GM18873 (cell line): Measurements from ENCODE around the gene LRRC1.

Source experiments
- ATAC-seq: cut with Tn5 transposase; IDR thresholded peaks from one replicate; pipeline ENCODE4 v1.9.1; 2021; ENCODE audit warnings: mild to moderate bottlenecking, moderate library complexity, moderate number of reproducible peaks; ENCODE audit not compliant: unreplicated experiment, low FRiP score

Gene LRRC1

DNA sequence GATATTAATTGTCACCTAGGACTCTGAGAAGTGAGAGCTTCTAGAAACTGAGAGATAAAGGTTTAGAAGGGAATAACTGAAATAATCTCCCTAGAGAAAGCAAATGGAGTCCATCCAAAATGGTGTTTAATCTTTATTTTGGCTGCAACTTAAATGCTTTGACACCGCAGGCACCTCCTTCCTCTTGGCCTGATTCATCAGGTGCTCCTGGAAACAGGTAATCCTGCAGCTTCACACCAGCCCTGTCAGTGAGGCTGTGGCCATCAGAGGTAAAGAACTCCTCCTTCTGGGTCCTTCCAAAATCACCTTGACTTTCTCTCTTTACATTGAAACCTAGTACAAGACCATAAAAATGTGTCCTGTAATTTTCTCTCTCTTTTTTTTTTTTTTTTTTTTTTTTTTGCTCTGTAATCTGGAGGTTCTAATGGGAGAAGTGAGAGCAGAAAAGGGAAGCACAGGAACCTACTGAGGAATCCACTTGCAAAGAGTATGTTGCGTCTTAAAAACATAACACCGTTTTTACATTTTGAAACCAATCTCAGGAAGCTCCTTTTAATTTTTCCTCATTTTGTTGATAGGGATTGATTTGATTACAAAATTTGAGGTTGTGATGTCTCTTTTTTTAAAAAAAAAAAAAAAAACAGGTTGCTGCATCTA is 124.2 kb downstream of the LRRC1 start:
- no peak for ATAC-seq

DNA sequence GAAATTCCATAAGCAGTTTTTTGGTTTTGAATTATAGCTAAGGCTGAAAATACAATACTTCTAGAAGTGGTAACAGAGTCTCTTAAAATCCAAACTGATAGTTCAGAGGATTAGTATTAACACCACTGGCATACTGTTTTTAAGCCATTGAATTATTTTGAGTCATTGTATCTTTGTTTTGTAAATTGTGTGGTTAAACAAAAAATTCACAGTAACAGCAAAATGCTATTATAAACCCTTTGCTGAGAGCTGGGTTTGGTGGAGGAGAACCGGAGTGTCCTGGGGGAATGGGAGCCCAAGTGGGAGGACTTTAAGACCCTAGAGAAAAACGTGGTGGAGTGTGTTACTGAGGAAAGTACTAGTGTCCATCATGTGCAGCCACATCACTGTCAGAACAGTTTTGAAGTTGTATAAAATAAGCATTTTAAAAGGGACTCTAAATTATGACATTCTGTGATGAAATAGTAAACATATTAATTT is 125.1 kb downstream of the LRRC1 start:
- ATAC-seq, result no peak

DNA sequence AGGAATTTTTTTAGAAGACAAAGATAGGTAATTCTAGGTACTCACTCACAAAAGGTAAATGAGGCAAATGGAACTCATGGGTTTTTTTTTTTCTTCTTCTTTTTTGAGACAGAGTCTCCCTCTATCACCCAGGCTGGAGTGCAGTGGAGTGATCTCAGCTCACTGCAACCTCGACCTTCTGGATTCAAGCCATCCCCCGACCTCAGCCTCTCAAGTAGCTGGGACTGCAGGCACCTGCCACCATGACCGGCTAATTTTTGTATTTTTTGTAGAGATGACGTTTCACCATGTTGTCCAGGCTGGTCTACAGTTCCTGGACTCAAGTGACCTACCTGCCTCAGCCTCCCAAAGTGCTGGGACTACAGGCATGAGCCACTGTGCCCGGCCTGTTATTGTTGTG is 126.1 kb downstream of the LRRC1 start:
- no peak for ATAC-seq

DNA sequence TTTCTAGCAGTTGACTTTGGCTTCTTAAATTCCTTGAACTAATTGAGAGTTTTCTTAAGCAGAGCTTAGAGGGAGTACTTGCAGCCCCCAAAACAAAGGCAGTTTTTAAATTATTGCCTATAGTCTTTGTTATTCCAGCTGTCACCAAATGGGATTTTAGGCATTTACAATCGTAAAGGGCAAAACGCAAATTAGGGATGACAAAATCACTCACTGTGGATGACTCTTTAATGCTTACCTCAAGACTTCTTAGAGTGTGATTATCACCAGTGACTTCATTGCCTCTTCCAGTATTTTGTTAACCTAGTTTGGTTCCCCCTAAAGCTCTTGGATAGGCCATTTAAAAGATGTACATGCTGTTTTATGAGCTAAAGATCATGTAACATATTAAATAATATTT is 126.8 kb downstream of the LRRC1 start:
- ATAC-seq, result no peak

DNA sequence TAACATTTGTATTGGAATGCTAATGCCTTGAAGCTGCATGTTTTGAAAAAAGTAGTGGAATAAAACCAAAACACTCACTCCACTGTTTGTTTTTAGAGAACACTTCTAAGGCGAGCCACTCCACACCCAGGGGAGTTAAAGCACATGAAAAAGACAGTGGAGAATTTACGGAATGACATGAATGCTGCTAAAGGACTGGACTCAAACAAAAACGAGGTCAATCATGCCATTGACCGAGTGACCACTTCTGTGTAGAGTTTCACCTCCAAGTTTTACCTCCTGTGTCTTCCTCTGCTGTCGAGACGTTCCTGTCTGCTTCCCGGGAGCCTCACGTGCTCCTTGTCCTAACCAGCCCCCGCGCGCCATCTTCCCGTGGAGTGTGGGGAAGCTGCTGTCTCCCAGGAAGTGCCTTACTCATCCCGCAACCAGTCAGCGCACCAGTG is 127.8 kb downstream of the LRRC1 start:
- ATAC-seq, result no peak

DNA sequence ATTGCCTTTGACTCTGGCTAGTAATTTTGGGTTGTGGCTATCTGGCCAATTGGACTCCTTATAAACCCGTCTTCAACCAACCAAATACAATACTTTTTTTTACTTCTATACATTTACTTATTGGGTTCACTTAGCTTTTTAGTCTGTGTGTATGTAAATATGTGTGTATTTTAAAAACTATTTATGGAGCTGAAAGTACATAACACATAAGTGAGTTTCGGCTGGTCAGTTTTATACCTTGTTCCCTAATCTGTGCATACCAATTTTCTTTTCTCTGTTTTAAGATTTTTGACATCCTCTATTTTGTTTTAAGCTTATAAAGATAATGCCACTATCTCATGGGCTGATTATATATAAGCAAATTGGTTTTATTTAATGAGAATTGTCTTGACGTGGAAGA is 129.5 kb downstream of the LRRC1 start:
- ATAC-seq, result peak; percentile 86

DNA sequence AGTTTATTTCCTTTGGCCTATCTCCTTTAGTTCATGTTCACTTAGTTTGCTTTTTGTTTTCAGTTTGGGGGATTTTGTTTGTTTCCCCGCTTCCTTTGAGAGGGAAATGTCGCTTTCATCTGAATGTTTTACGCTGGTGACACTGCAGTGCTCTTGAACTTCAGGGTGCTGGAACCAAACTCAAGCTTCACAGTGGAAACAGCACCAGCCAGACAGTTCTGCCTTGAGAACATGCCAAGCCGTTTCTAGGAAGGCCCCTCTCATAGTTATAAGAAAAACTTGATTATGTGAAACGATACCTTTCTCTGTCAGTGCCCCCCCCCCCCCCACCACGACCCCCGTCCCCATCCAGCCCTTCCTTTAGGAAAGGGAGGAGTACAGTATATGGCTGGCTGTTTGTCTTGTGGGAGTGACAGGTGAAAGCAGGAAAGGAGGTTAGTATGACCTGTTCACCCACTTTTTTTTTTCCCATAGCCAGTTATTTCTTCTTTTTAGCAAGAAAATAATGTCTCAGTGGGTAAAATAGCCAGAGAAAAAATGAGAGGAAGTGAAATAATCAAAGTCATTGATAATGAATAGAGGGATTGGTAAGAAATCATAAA is 130.1 kb downstream of the LRRC1 start:
- ATAC-seq, result no peak

DNA sequence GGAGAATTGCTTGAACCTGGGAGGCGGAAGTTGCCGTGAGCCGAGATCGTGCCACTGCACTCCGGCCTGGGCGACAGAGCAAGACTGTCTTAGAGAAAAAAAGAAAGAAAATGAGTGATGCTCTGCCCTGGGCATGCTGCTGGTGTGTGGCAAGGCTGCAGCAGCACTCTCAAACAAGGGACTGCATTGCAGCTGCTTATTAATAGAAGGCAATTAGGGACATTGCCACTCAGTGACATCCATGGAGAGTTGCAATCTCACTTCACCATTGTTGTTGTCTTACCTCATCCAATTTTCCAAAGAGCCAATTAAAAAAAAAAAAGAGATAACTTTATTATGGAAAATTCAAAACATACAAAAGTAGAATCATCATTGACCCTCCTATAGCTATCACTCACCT is 131.1 kb downstream of the LRRC1 start:
- no peak for ATAC-seq

DNA sequence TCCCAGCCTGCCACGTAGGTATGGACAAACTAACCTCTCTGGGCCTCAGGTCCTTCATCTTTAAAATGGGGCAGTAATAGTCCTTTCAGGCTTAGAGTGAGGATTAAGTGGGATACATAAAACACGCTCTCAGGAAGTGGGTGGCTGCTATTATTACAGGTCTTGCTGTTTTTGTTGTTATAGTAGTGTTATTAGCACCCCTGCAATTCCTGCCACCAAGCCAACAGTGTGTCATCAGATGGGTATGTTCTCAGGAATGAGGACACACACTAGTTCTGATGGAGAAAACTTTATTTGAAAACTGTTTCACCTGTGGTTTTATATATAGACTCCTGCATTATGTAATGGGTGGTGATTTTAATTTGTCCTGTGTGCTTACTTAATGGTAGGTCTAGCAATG is 131.7 kb downstream of the LRRC1 start:
- no peak for ATAC-seq

DNA sequence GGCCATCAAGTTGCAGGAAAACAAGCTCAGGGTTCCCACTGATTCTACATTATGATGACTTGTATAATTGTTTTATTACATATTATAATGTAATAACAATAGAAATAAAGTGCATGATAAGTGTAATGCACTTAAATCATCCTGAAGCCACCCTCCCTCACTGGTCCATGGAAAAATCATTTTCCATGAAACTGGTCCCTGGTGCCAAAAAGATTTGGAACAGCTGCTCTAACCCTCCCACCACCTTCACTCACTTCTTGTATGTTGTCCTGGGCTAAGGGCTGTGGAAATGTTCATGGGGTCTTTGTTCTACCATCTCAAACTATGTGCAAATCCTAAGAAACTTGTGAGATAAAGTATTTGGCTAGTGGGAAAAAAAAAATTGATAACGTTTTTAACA is 133.8 kb downstream of the LRRC1 start:
- no peak for ATAC-seq

DNA sequence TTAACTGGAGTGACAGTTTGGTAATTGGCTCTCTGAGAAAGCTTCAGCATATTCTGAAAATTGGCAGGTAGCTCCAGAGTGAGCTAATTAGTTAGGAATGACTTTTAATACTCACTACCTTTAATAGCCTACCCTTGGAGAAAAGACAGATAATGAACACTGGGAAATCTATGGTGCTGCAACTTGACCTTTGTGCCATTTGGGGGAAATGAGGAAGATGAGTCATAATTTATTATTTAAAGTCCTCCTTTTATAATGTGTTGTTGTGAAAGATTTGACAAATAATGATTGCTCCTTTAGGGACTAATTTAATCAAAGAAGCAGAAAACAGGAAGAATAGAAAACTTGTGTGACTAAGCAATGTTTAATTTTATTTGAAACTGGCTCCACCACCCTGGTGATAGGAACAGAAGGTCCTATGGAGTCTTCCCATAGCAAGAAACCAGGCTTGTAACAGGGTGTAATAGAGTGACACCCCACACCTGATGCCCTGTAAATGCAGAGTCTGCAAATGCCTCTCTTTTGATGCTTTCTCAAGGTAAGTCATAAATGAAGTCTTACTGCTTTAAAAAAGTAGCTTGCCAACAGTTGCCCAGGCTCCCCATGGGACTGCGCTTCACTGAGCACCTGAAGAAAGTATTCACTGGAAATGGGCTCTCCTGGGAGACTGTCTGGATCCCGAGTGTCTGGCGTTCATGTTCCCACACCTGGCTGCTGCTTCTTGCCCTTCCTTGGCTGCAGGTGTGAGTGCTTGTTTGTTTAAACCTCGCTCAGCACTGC is 134.4 kb downstream of the LRRC1 start:
- ATAC-seq, result no peak

DNA sequence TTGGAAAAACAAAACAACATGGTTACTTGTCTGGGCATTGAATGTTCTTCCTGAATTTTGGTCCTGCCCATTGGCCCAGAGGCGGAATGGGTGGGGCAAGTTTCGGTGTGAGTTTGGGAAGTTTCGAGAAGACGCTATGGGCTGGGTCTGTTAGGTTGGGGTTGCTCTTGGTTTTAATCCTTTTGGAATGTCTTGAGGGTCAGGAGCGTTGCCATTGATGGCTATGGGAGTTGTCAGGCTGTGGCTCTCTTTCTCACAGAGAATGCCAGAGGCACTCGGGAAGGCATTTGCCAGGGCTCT is 135.0 kb downstream of the LRRC1 start:
- ATAC-seq, result no peak

DNA sequence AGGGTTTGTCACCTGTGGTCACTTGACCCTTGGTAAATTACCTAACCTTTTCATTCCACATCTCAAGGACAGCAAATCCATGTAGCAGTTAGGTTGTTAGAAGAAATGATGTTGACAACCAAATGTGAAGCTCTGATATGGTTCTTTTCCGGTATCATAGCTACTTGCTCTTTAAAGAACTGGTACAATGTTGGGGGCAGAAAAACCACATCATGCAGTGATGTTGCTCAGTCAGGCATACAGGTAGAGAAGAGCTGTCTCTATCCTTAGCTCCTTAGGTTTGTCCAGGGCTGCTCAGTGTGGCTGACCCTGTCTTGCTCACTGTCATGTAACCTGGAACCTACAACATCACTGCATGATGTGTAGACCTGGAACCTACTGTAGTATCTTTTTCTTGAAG is 135.5 kb downstream of the LRRC1 start:
- ATAC-seq, result no peak

DNA sequence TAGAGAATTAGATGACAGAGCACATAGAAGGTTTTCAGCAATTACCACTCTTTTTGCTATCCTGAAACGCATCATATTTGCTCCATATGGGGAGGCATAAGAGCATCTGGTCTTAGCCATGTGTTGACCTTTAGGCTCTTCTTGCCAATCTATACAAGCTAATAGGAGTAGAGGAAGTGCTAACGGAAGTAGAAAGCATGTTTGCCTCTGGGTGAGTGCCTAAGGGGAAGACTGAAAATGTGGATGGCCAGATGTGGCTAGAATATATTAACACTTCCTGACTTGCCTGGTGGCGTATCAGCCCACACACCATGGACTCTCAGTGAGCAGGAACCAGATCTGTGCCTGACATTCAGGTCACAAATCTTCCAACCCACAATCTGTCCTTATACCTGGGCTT is 136.3 kb downstream of the LRRC1 start:
- no peak for ATAC-seq

DNA sequence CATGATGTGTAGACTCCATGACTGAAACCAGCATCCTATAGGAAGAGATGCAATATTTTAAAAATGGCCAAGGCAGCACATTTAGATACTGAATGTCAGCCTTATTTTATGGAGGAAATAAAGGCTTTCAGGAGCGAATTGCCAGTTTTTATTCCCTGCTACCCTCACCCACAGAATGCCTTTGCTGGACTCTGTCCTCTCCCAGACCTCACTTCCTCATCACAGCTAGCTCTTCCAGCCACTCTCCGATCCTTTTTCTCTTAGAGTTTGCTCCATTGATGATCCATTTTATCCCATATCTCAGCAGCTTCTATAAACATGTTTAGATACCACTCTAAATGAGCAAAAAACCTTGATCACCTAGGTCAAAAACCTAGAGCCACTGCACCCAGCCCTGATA is 137.7 kb downstream of the LRRC1 start:
- ATAC-seq, result no peak

DNA sequence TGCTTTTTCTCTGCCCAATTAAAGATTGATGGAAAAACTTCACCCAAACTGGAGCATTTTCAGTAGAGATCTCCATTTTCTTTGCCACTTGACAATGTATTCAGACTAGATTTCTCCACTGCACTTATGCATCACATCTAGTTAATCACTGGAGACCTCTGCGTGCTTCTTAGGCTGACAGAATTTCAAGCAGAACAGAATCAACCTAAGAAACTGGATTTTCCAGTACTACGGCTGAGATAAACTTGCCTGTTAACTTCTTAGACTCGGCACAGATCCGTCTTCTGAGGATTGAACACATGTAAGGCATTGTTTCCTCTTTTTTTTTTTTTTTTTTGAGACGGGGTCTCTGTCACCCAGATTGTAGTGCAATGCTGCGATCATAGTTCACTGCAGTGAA is 139.2 kb downstream of the LRRC1 start:
- ATAC-seq, result no peak

DNA sequence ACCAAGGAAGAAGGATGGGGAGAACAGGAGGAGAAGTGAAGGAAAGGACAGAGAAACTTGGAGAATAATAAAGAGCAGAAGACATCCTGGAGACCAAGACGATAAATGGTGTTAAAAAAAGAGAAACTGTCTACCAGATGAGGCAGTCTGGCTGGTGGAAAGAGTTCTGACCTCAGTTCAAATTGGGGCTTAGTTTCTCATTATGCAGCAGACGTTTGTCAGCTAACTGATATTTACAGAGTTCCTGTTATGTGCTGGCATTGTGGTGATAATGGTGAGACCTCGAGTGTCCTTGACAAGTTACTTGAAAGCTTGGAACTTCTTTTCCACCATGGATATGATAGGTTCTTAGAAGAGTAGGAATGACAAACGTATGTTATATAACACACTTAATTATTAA is 142.7 kb downstream of the LRRC1 start:
- peak; percentile 52 for ATAC-seq

DNA sequence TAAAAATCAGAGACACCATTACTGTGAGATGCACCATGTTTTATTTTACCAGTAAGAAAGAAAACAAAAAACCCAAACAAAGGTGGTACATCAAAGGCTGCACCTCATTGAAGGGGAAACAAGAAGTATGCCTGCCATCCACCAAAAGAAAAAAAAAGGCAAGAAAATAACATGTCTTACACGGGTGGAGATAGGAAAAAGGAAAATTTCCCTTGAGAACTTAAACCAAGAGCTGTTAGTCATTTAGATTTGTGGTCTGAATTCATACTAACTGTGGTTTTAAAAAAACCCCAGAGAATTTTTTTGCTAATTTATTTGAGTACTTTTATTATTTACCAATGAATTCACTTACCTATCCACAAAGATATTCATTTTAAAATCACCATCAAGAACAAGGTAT is 144.0 kb downstream of the LRRC1 start:
- ATAC-seq, result no peak

DNA sequence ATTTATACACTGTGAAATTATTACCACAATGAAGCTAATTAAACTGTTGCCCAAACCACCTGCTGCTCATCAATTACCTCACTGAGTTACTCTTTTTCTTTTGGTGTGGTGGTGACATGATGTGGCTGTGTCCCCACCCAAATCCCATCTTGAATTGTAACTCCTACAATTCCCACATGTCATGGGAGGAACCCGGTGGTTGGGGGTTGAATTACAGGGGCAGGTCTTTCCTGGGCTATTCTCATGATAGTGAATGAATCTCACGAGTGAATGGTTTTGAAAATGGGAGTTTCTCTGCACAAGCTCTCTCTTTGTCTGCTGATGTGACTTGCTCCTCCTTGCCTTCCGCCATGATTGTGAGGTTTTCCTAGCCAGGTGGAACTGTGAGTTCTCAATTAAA is 145.0 kb downstream of the LRRC1 start:
- no peak for ATAC-seq

DNA sequence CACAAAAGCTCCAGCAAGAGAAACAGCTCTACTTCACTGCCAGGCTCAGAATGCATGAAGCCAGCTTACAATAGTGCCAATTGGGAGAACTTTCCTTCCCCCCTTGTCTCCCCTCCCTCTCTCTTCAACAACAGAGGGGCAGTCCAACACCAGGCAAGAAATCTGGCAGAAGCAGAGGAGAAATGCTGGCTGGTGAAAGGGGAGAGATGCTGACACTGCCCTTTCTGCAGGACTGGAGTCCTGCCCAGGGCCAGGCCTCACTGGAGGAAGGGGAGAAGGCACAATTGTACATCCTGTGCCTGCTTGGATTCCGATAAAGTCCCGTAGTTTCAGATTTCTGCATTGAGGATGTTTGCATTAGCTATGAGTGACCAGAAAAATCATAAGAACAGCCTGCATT is 148.6 kb downstream of the LRRC1 start:
- no peak for ATAC-seq

DNA sequence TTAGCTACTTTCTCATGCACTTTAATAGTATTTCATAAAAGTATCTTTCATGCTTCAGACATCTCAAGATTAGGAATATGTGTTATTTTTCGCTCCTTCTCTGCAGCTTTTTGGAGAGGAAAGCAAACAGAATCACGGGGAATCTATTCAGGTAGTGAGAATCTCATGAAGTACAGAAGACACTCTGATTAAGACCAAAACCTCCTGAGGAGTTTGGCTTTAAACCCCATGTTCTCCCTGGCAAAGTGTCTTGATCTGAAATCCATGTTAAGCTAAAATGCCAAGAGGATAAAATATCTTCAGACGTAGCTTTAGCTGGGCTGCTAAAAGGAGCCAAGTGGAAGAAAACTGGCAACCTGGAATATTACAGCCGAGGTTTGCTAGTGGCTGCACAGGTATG is 149.3 kb downstream of the LRRC1 start:
- no peak for ATAC-seq

DNA sequence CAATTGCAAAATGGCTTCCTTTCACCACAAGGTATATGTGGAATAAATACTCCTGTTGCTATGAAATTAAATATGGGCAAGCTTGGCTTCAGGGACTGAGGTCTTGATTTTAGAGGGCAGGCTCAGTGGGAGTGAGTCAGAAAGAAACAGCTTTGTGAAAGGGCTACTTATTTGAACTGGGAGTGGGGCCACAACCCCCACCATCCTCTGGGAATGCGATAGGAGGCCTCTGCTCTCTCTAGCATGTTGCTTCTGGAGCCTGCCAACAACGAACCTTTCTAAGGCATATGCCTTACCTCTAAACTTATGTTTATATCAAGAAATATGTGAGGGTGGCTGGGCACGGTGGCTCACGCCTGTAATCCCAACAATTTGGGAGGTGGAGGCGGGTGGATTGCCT is 149.7 kb downstream of the LRRC1 start:
- ATAC-seq, result no peak
